Trophoblast cell (in vitro differentiated cells and primary cell): ENCODE data around the gene TMEM42.

Source experiments
- DNase-seq, 2 donors: peaks; one replicate each; pipeline ENCODE4 v3.0.0-alpha.2; 2016
- H2AFZ ChIP-seq: 2 replicates; pipeline ENCODE4 v1.6.1; 2013; ENCODE audit warnings: low read length, moderate library complexity, mild to moderate bottlenecking; ENCODE audit not compliant: insufficient read depth, poor library complexity
- H2AK5ac ChIP-seq: 2 replicates; pipeline ENCODE4 v1.6.1; 2013; ENCODE audit warnings: mild to moderate bottlenecking, low read length
- H2BK120ac ChIP-seq: 2 replicates; pipeline ENCODE4 v1.6.1; 2013; ENCODE audit warnings: low read length, mild to moderate bottlenecking, moderate library complexity; ENCODE audit not compliant: insufficient read depth, poor library complexity
- H2BK12ac ChIP-seq: 2 replicates; pipeline ENCODE4 v1.6.1; 2013; ENCODE audit warnings: mild to moderate bottlenecking, low read length, moderate library complexity
- H2BK5ac ChIP-seq: 2 replicates; pipeline ENCODE4 v1.6.1; 2013; ENCODE audit warnings: low read length, low read depth, moderate library complexity, mild to moderate bottlenecking; ENCODE audit not compliant: poor library complexity
- H3K14ac ChIP-seq: 2 replicates; pipeline ENCODE4 v1.6.1; 2013; ENCODE audit warnings: mild to moderate bottlenecking, low read length
- H3K18ac ChIP-seq: 2 replicates; pipeline ENCODE4 v1.6.1; 2013; ENCODE audit warnings: mild to moderate bottlenecking, low read length
- H3K23ac ChIP-seq: 2 replicates; pipeline ENCODE4 v1.6.1; 2013; ENCODE audit warnings: low read length
- H3K27ac ChIP-seq: 2 replicates; pipeline ENCODE4 v1.5.1; 2013; ENCODE audit warnings: low read depth, mild to moderate bottlenecking, inconsistent platforms, low read length, moderate library complexity
- H3K27me3 ChIP-seq: 2 replicates; pipeline ENCODE4 v1.6.1; 2013; ENCODE audit warnings: inconsistent platforms, mild to moderate bottlenecking, low read length, moderate library complexity; ENCODE audit not compliant: insufficient read depth
- H3K36me3 ChIP-seq, 2 experiments: 1 replicate in 1 of 2; 2 replicates in 1 of 2; pipeline ENCODE4 v1.6.1; 2013; ENCODE audit warnings: low read length in 2 of 2, mild to moderate bottlenecking in 2 of 2, moderate library complexity in 1 of 2; ENCODE audit not compliant: insufficient read depth in 2 of 2, control insufficient read depth in 1 of 2
- H3K4ac ChIP-seq: 2 replicates; pipeline ENCODE4 v1.6.1; 2013; ENCODE audit warnings: low read depth, mild to moderate bottlenecking, low read length, moderate library complexity
- H3K4me1 ChIP-seq, 2 experiments: 1 replicate in 1 of 2; 2 replicates in 1 of 2; pipeline ENCODE4 v1.6.1; 2013; ENCODE audit warnings: low read length in 2 of 2, mild to moderate bottlenecking in 2 of 2, moderate library complexity in 1 of 2; ENCODE audit not compliant: insufficient read depth in 2 of 2, control insufficient read depth in 1 of 2
- H3K4me2 ChIP-seq: 2 replicates; pipeline ENCODE4 v1.6.1; 2013; ENCODE audit warnings: inconsistent platforms, mild to moderate bottlenecking, low read length, moderate library complexity
- H3K4me3 ChIP-seq: 2 replicates; pipeline ENCODE4 v1.5.1; 2013; ENCODE audit warnings: mild to moderate bottlenecking, low read depth, low read length, inconsistent platforms
- H3K79me1 ChIP-seq: one replicate; pipeline ENCODE4 v1.6.1; 2013; ENCODE audit warnings: low read length
- H3K79me2 ChIP-seq: 2 replicates; pipeline ENCODE4 v1.6.1; 2013; ENCODE audit warnings: low read length, mild to moderate bottlenecking; ENCODE audit not compliant: control insufficient read depth, insufficient read depth, poor library complexity
- H3K9ac ChIP-seq: 2 replicates; pipeline ENCODE4 v1.6.1; 2013; ENCODE audit warnings: mild to moderate bottlenecking, low read length
- H3K9me3 ChIP-seq: 2 replicates; pipeline ENCODE4 v1.6.1; 2013; ENCODE audit warnings: low read depth, mild to moderate bottlenecking, control low read depth, inconsistent platforms, low read length; ENCODE audit not compliant: insufficient read depth
- H4K12ac ChIP-seq: 2 replicates; pipeline ENCODE4 v1.6.1; 2013; ENCODE audit warnings: low read depth, mild to moderate bottlenecking, low read length, moderate library complexity
- H4K8ac ChIP-seq: 2 replicates; pipeline ENCODE4 v1.6.1; 2013; ENCODE audit warnings: low read depth, mild to moderate bottlenecking, low read length, moderate library complexity
- H4K91ac ChIP-seq: one replicate; pipeline ENCODE4 v1.6.1; 2013; ENCODE audit warnings: low read depth, mild to moderate bottlenecking, low read length, moderate library complexity
- WGBS: extraction: QIAGEN DNeasy Blood & Tissue Kit; methylation state at CpG from one replicate; pipeline ENCODE4 v1.1.7; 2013; ENCODE audit warnings: missing lambda C conversion rate; ENCODE audit not compliant: insufficient read length, insufficient coverage; ENCODE audit errors: extremely low coverage; 5-methylcytosine and 5-hydroxymethylcytosine counted together

Gene TMEM42

GRCh38 chr3:44887101-44887500 is 25.4 kb downstream of the TMEM42 start:
- H3K79me1 ChIP-seq: peaks cover 5% of the 10 kb centered on the region
- H4K8ac ChIP-seq: no peak overlapping the region
- no peak overlapping the region for H2BK5ac ChIP-seq
- no peak overlapping the region for H3K23ac ChIP-seq
- H2AFZ ChIP-seq: no peak overlapping the region
- no peaks in the 10 kb centered on the region for H3K79me2 ChIP-seq
- no peaks in the 10 kb centered on the region for H3K36me3 ChIP-seq
- H2AK5ac ChIP-seq: no peak overlapping the region
- H3K4me3 ChIP-seq: no peak overlapping the region
- H3K9ac ChIP-seq: no peak overlapping the region
- H3K14ac ChIP-seq: no peak overlapping the region
- H3K18ac ChIP-seq: no peak overlapping the region
- H4K91ac ChIP-seq: no peak overlapping the region
- no CpG with 5 or more reads among the region's 7 CpGs for WGBS
- no peaks in the 10 kb centered on the region for H3K27me3 ChIP-seq
- DNase-seq: no peak
- H3K4me1 ChIP-seq: peaks cover 17% of the 10 kb centered on the region in 2 experiments
- no peak overlapping the region for H3K27ac ChIP-seq
- no peak overlapping the region for H3K4ac ChIP-seq
- no peak overlapping the region for H4K12ac ChIP-seq
- H3K9me3 ChIP-seq: peaks cover 3% of the 10 kb centered on the region
- no peak overlapping the region for H2BK12ac ChIP-seq
- no peak overlapping the region for H3K4me2 ChIP-seq
- no peak overlapping the region for H2BK120ac ChIP-seq

- no peaks in the 10 kb centered on the region for H3K79me2 ChIP-seq
- no peak overlapping the region for H2BK5ac ChIP-seq
- H4K12ac ChIP-seq: no peak overlapping the region
- no peak overlapping the region for H3K4me2 ChIP-seq
- no peak overlapping the region for H3K14ac ChIP-seq
- no peaks in the 10 kb centered on the region for H3K79me1 ChIP-seq
- H3K9me3 ChIP-seq: no peaks in the 10 kb centered on the region
- H3K9ac ChIP-seq: no peak overlapping the region
- no peak overlapping the region for H3K4ac ChIP-seq
- H3K4me1 ChIP-seq: peaks cover 2 to 7% of the 10 kb centered on the region in 2 experiments
- H3K23ac ChIP-seq: no peak overlapping the region
- WGBS: no CpG with 5 or more reads among the region's 3 CpGs
- H2BK12ac ChIP-seq: no peak overlapping the region
- no peak for DNase-seq
- no peak overlapping the region for H3K4me3 ChIP-seq
- no peaks in the 10 kb centered on the region for H3K27me3 ChIP-seq
- H3K18ac ChIP-seq: no peak overlapping the region
- no peak overlapping the region for H4K91ac ChIP-seq
- no peaks in the 10 kb centered on the region for H3K36me3 ChIP-seq
- H2BK120ac ChIP-seq: no peak overlapping the region
- no peak overlapping the region for H2AK5ac ChIP-seq
- no peak overlapping the region for H4K8ac ChIP-seq
- H3K27ac ChIP-seq: no peak overlapping the region
- H2AFZ ChIP-seq: no peak overlapping the region
These were observed 28.5 kb downstream of the TMEM42 start for GRCh38 chr3:44890258-44890657.

- H3K27me3 ChIP-seq: no peaks in the 10 kb centered on the region
- WGBS: no CpG with 5 or more reads among the region's 3 CpGs
- peaks cover 0 to 4% of the 10 kb centered on the region in 2 experiments for H3K4me1 ChIP-seq
- H3K4ac ChIP-seq: no peak overlapping the region
- H2BK5ac ChIP-seq: no peak overlapping the region
- no peak overlapping the region for H2AFZ ChIP-seq
- no peak overlapping the region for H2BK120ac ChIP-seq
- H3K14ac ChIP-seq: no peak overlapping the region
- H3K9ac ChIP-seq: no peak overlapping the region
- H2BK12ac ChIP-seq: no peak overlapping the region
- no peak overlapping the region for H4K8ac ChIP-seq
- H3K18ac ChIP-seq: no peak overlapping the region
- no peak overlapping the region for H4K91ac ChIP-seq
- DNase-seq: no peak
- no peak overlapping the region for H4K12ac ChIP-seq
- H3K4me2 ChIP-seq: no peak overlapping the region
- no peaks in the 10 kb centered on the region for H3K36me3 ChIP-seq
- no peak overlapping the region for H3K4me3 ChIP-seq
- no peak overlapping the region for H3K27ac ChIP-seq
- H3K79me1 ChIP-seq: no peaks in the 10 kb centered on the region
- H2AK5ac ChIP-seq: no peak overlapping the region
- H3K9me3 ChIP-seq: no peaks in the 10 kb centered on the region
- no peak overlapping the region for H3K23ac ChIP-seq
- no peaks in the 10 kb centered on the region for H3K79me2 ChIP-seq
These were observed 29.1 kb downstream of the TMEM42 start for GRCh38 chr3:44890852-44891251.

- Histone ChIP-seq H4K8ac (no peak overlapping the region), H3K9me3 (no peaks in the 10 kb centered on the region), H3K18ac (no peak overlapping the region), H3K4me3 (no peak overlapping the region), H3K14ac (no peak overlapping the region), H2BK120ac (no peak overlapping the region), H3K4ac (no peak overlapping the region), H2BK5ac (no peak overlapping the region), H3K9ac (no peak overlapping the region), H3K27me3 (no peaks in the 10 kb centered on the region), H4K91ac (no peak overlapping the region), H3K27ac (no peak overlapping the region), H3K23ac (no peak overlapping the region), H3K36me3 (no peaks in the 10 kb centered on the region), H3K79me2 (no peaks in the 10 kb centered on the region), H2AFZ (no peak overlapping the region), H3K79me1 (no peaks in the 10 kb centered on the region), H2BK12ac (no peak overlapping the region), H3K4me2 (no peak overlapping the region), H3K4me1 (peaks cover 0 to 4% of the 10 kb centered on the region in 2 experiments), H2AK5ac (no peak overlapping the region), H4K12ac (no peak overlapping the region)
- WGBS: no CpG with 5 or more reads among the region's 3 CpGs
- DNase-seq: no peak
These were observed 31.0 kb downstream of the TMEM42 start for GRCh38 chr3:44892689-44893088.
